Measurements from ENCODE around the gene CTSA. TPM values are rescaled to one million over a fixed set of nuclear protein-coding genes. Genes with fewer than 3 reads are reported as not detected.

The CTSA gene
- total RNA-seq, 2 experiments from 2014 or later, result 34.5 to 40.2 TPM

DNA sequence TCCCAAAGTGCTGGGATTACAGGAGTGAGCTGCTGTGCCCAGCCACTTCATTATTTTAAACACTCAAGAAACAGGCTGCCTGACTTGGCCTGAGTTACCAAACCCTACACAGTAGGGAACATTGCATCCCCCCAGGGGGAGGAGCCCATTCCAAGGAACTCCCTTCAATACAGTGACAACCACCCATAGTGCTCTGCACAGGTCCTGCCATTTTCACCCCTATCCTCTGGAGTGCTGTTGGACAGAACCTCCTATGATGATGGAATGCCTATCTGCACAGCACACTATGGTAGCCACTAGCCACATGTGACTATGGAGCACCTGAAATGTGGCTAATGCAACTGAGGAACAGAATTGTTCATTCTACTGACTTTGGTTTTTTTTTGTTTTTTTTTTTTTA, 45.7 kb upstream of the CTSA start:
- CTCF ChIA-PET, result interaction anchor here (1.1 kb wide), 1 partner anchor 46 kb away, joined by 4 read pairs; no protein-coding TSS in a partner anchor
- H3K9me3 Mint-ChIP-seq, result no peaks in the 10 kb centered on the region
- no peak for DNase-seq
- no peak for ATAC-seq
- H3K27me3 Mint-ChIP-seq, result no peaks in the 10 kb centered on the region
- peaks cover 15% of the 10 kb centered on the region for H3K36me3 Mint-ChIP-seq (ENCODE audit: low read depth)
- no peak for TF ChIP-seq CTCF (IDR thresholded peaks at IDR 0.05)
- H3K4me1 Mint-ChIP-seq (ENCODE audit: low read depth), result peaks cover 4% of the 10 kb centered on the region
- H3K27ac Mint-ChIP-seq, result no peak overlapping the region
- POLR2A ChIA-PET, result no interaction called here
- intact Hi-C loops (cut with micrococcal nuclease), result no loop called here
- no peak overlapping the region for H3K4me3 Mint-ChIP-seq

DNA sequence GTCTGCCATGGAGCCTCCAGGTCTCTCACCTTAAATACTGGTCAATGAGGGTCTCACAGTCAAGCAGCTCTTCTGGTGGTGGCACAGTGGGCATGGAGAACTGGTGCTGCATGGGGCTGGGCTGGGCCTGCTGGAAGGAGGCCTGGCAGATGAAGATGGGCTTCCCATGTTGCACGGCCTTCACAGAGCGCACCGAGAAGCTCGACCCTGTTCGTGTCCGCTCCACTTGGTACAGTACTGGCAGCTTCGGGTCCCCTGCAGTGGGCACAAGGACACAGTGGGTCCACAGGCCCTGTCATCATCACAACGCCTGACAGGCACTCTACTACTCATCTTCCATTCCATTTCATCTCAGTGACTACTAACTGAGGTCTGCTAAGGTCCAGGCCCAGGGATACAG, 42.7 kb upstream of the CTSA start:
- ChIA-PET CTCF (interaction anchor here (0.9 to 1.0 kb wide), 2 partner anchors 14 to 16 kb away, joined by 3 to 5 read pairs; no protein-coding TSS in a partner anchor), POLR2A (interaction anchor here (2.2 kb wide), 1 partner anchor 9 kb away, joined by 6 read pairs; the partner anchor contains the start of genes ACOT8 and ZSWIM3)
- Mint-ChIP-seq H3K4me1 (ENCODE audit: low read depth) (peaks cover 4% of the 10 kb centered on the region), H3K27ac (no peak overlapping the region), H3K9me3 (no peaks in the 10 kb centered on the region), H3K36me3 (ENCODE audit: low read depth) (peaks cover 20% of the 10 kb centered on the region), H3K27me3 (no peaks in the 10 kb centered on the region), H3K4me3 (no peak overlapping the region)
- no peak for ATAC-seq
- no peak for TF ChIP-seq CTCF (IDR thresholded peaks at IDR 0.05)
- intact Hi-C loops (cut with micrococcal nuclease), result no loop called here
- no peak for DNase-seq

GRCh38 chr20:45848969-45849582, 42.1 kb upstream of the CTSA start:
- H3K4me3 Mint-ChIP-seq, result no peak overlapping the region
- POLR2A ChIA-PET, result interaction anchor here (1.3 to 2.2 kb wide), 2 partner anchors 9 to 122 kb away, joined by 3 to 6 read pairs; partner anchors contain the start of genes ACOT8 and ZSWIM3
- no peak for DNase-seq

DNA sequence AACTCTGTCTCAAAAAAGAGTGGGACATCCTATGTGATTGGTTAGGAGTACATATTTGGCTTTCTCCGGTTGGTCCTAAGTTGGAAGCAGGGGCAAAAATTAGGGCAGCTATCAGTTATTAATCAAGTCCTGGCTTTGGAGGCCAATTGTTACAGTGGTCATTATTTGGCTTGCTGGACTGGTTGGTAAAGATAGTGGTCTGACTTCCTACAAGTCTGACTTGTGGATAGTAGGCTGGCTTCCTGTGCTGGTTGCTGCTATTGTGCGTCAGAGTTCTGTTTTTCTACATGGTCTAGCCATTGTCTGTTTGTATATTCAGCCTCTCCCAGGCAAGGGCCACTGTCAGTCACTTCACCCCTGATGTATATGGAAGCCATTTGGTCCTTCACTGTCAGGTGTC, 40.9 kb upstream of the CTSA start:
- Mint-ChIP-seq H3K27me3 (no peaks in the 10 kb centered on the region), H3K36me3 (ENCODE audit: low read depth) (peaks cover 17% of the 10 kb centered on the region), H3K4me3 (no peak overlapping the region), H3K27ac (no peak overlapping the region), H3K9me3 (no peaks in the 10 kb centered on the region), H3K4me1 (ENCODE audit: low read depth) (peaks cover 19% of the 10 kb centered on the region)
- intact Hi-C loops (cut with micrococcal nuclease), result no loop called here
- POLR2A ChIA-PET, result interaction anchor here (1.3 kb wide), 1 partner anchor 121 kb away, joined by 3 read pairs; no protein-coding TSS in a partner anchor
- no peak for TF ChIP-seq CTCF (IDR thresholded peaks at IDR 0.05)
- ATAC-seq (no peak), DNase-seq (no peak)
- CTCF ChIA-PET, result no interaction called here

More at GRCh38 chr20:45848969-45849582, 42.1 kb upstream of the CTSA start:
- intact Hi-C loops (cut with micrococcal nuclease), result no loop called here
- CTCF ChIA-PET, result no interaction called here
- ATAC-seq, result no peak
- TF ChIP-seq CTCF (IDR thresholded peaks at IDR 0.05), result no peak
- Mint-ChIP-seq H3K36me3 (ENCODE audit: low read depth) (peaks cover 21% of the 10 kb centered on the region), H3K27ac (peak overlapping the region; percentile 11), H3K9me3 (no peaks in the 10 kb centered on the region), H3K27me3 (no peaks in the 10 kb centered on the region), H3K4me1 (ENCODE audit: low read depth) (peaks cover 9% of the 10 kb centered on the region)

- intact Hi-C loops (cut with micrococcal nuclease), result no loop called here
- ATAC-seq (no peak), DNase-seq (no peak)
- H3K4me1 Mint-ChIP-seq (ENCODE audit: low read depth), result peaks cover 24% of the 10 kb centered on the region
- CTCF ChIA-PET, result no interaction called here
- POLR2A ChIA-PET, result no interaction called here
- no peaks in the 10 kb centered on the region for H3K9me3 Mint-ChIP-seq
- peaks cover 17% of the 10 kb centered on the region for H3K36me3 Mint-ChIP-seq (ENCODE audit: low read depth)
- no peaks in the 10 kb centered on the region for H3K27me3 Mint-ChIP-seq
- no peak overlapping the region for H3K27ac Mint-ChIP-seq
- H3K4me3 Mint-ChIP-seq, result no peak overlapping the region
- no peak for TF ChIP-seq CTCF (IDR thresholded peaks at IDR 0.05)
Observed at GRCh38 chr20:45850926-45851325, 40.2 kb upstream of the CTSA start.

All from activated CD8-positive, alpha-beta T cell treated with anti-CD3 and anti-CD28 coated beads for 36 hours (primary cell).